NB4 (cell line): ENCODE results near the gene ERICH6B.

Experiments used
- DNase-seq: peaks from one replicate; pipeline ENCODE4 v3.0.0; 2010; ENCODE audit warnings: low read depth
- H3K4me3 ChIP-seq: one replicate; pipeline ENCODE4 v1.5.1; 2011; ENCODE audit warnings: mild to moderate bottlenecking, low read depth, low read length, moderate library complexity
- CTCF ChIP-seq: IDR thresholded peaks from one replicate; pipeline ENCODE4 v1.5.1; 2012; ENCODE audit warnings: low read depth, low read length
- MAX ChIP-seq: IDR thresholded peaks from 2 replicates; pipeline ENCODE4 v1.6.1; 2011; ENCODE audit warnings: low read depth, low read length
- MYC ChIP-seq: IDR thresholded peaks from 2 replicates; pipeline ENCODE4 v1.6.1; 2011; ENCODE audit warnings: low read depth, low read length
- POLR2A ChIP-seq: IDR thresholded peaks from 2 replicates; pipeline ENCODE4 v1.6.1; 2011; ENCODE audit warnings: mild to moderate bottlenecking; ENCODE audit not compliant: insufficient read length; ENCODE audit errors: extremely low read depth

ERICH6B gene

GRCh38 chr13:45511310-45512097 lies 104.0 kb downstream of the ERICH6B start:
- TF ChIP-seq POLR2A: no peak
- peak; percentile 48; the same call in 1 of the 2 replicates for TF ChIP-seq MAX
- no peak for TF ChIP-seq MYC
- peak; percentile 80 for TF ChIP-seq CTCF
- DNase-seq: peak; percentile 76
- no peak overlapping the region for H3K4me3 ChIP-seq

GRCh38 chr13:45510672-45511071 lies 104.9 kb downstream of the ERICH6B start:
- DNase-seq: peak; percentile 18
- TF ChIP-seq MAX (no peak), MYC (no peak), POLR2A (no peak), CTCF (no peak)
- no peak overlapping the region for H3K4me3 ChIP-seq

GRCh38 chr13:45508776-45509175 lies 106.8 kb downstream of the ERICH6B start:
- no peak for TF ChIP-seq POLR2A
- TF ChIP-seq MYC: no peak
- TF ChIP-seq MAX: no peak
- no peak for TF ChIP-seq CTCF
- no peak overlapping the region for H3K4me3 ChIP-seq
- DNase-seq: peak; percentile 5

GRCh38 chr13:45506811-45507210 lies 108.7 kb downstream of the ERICH6B start:
- no peak for TF ChIP-seq CTCF
- no peak for TF ChIP-seq MYC
- no peak for TF ChIP-seq MAX
- no peak for TF ChIP-seq POLR2A
- no peak for DNase-seq

GRCh38 chr13:45503658-45504057 lies 111.9 kb downstream of the ERICH6B start:
- TF ChIP-seq MYC (no peak), POLR2A (no peak), MAX (no peak), CTCF (no peak)
- H3K4me3 ChIP-seq: no peak overlapping the region
- no peak for DNase-seq

More at GRCh38 chr13:45506811-45507210, 108.7 kb downstream of the ERICH6B start:
- no peak overlapping the region for H3K4me3 ChIP-seq
